Activated CD4-positive, alpha-beta memory T cell treated with anti-CD3 and anti-CD28 coated beads, Interleukin-2, amount 10 ng/mL, durations not matched to agents 7 days and 5 days (primary cell): ENCODE results near the gene NCKAP5. TPM values are rescaled to one million over a fixed set of nuclear protein-coding genes. Genes with fewer than 3 reads are reported as not detected.

Source experiments
- CTCF ChIA-PET: fragments of 350-600 bp; sonication (Branson Sonifier 250); formaldehyde crosslinking; loops from one replicate; lab custom pipeline; 2021; ENCODE audit warnings: antibody characterized with exemption, inconsistent platforms; lab: Charles Lee
- POLR2A ChIA-PET: fragments of 350-600 bp; sonication (Branson Sonifier 250); formaldehyde crosslinking; loops from one replicate; lab custom pipeline; 2021; ENCODE audit warnings: antibody characterized with exemption; lab: Charles Lee
- DNase-seq: peaks from one replicate; pipeline ENCODE4 v3.0.0-alpha.2; 2020
- H3K27ac Mint-ChIP-seq: one replicate; pipeline ENCODE4 v1.8.0; 2021; ENCODE audit warnings: mild to moderate bottlenecking, mixed read lengths
- H3K27me3 Mint-ChIP-seq: one replicate; pipeline ENCODE4 v1.8.0; 2021; ENCODE audit warnings: mixed read lengths
- H3K36me3 Mint-ChIP-seq: one replicate; pipeline ENCODE4 v1.8.0; 2021; ENCODE audit warnings: low read depth, mixed read lengths
- H3K4me1 Mint-ChIP-seq: one replicate; pipeline ENCODE4 v1.8.0; 2021; ENCODE audit warnings: mixed read lengths
- H3K4me3 Mint-ChIP-seq: one replicate; pipeline ENCODE4 v1.8.0; 2021; ENCODE audit warnings: mild to moderate bottlenecking, mixed read lengths
- H3K9me3 Mint-ChIP-seq: one replicate; pipeline ENCODE4 v1.8.0; 2021; ENCODE audit warnings: mixed read lengths
- total RNA-seq, 2 experiments: library from RNA; stranded (reverse); gene quantifications; one replicate each; pipeline ENCODE4 v1.2.3, GENCODE V29; 2021

NCKAP5 gene
- total RNA-seq, 2 experiments from 2014 or later = not detected

DNA sequence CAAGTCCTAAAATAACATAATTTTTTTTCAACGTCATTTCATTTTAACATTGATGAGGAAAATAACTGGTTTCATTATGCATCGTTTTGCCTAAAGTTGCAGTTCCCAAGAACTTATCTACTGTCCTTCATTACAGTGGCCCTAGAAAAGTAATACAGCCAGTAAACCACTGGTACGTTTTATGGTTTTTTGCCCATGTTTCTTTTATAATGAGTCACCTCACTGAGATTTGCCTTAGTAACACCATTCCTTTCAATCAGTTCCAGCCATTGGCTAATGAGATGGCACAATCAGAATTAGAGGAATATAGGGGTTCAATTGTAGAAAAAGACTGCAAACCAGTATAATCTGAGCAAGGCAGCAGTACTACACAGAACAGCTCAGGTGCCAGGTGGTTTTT lies 475.7 kb downstream of the NCKAP5 start:
- ChIA-PET POLR2A (no interaction called here), CTCF (no interaction called here)
- H3K36me3 Mint-ChIP-seq = no peaks in the 10 kb centered on the region
- no peak for DNase-seq
- H3K4me3 Mint-ChIP-seq = no peak overlapping the region
- H3K9me3 Mint-ChIP-seq = peaks cover 2% of the 10 kb centered on the region
- no peaks in the 10 kb centered on the region for H3K4me1 Mint-ChIP-seq
- no peaks in the 10 kb centered on the region for H3K27me3 Mint-ChIP-seq
- H3K27ac Mint-ChIP-seq = no peak overlapping the region

DNA sequence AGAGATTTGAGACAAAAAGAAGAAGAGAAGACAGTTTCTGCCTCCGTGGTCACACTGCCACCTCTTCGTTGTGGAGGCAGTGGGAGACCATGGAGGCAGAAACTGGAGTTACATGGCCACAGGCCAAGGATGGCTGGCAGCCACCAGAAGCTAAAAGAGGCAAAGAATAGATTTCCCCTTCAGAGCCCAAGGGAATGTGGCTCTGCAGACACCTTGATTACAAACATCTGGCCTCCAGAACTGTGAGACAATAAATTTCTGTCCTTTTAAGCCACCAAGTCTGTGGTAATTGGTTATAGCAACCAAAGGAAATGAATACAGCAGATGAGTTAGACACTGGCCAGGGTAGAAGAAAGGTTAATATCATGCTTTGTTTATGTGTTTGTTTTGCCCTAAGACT lies 477.9 kb downstream of the NCKAP5 start:
- DNase-seq = no peak
- H3K9me3 Mint-ChIP-seq = peaks cover 2% of the 10 kb centered on the region
- ChIA-PET CTCF (no interaction called here), POLR2A (no interaction called here)
- no peak overlapping the region for H3K4me3 Mint-ChIP-seq
- H3K27me3 Mint-ChIP-seq = no peaks in the 10 kb centered on the region
- H3K36me3 Mint-ChIP-seq = no peaks in the 10 kb centered on the region
- H3K4me1 Mint-ChIP-seq = no peaks in the 10 kb centered on the region
- H3K27ac Mint-ChIP-seq = no peak overlapping the region

DNA sequence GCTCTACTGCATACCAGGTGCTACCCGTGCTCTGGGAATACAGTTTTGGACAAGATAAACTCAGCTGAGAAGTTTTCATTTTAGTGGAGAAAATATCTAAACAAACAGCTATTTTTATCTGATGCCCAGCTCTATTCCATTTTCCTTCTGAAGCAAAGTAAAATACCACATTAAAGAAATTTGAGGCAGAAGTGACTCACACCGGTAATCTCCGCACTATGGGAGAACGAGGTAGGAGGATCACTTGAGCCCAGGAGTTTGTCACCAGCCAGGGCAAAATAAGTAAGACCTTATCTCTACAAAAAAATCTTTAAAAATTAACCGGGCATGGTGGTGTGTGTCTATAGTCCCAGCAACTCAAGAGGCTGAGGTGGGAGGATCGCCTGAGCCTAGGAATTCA lies 482.1 kb downstream of the NCKAP5 start:
- no peak for DNase-seq
- POLR2A ChIA-PET = no interaction called here
- Mint-ChIP-seq H3K4me3 (no peak overlapping the region), H3K36me3 (no peaks in the 10 kb centered on the region), H3K9me3 (peaks cover 7% of the 10 kb centered on the region), H3K27ac (no peak overlapping the region), H3K27me3 (no peaks in the 10 kb centered on the region), H3K4me1 (no peaks in the 10 kb centered on the region)
- CTCF ChIA-PET = no interaction called here

DNA sequence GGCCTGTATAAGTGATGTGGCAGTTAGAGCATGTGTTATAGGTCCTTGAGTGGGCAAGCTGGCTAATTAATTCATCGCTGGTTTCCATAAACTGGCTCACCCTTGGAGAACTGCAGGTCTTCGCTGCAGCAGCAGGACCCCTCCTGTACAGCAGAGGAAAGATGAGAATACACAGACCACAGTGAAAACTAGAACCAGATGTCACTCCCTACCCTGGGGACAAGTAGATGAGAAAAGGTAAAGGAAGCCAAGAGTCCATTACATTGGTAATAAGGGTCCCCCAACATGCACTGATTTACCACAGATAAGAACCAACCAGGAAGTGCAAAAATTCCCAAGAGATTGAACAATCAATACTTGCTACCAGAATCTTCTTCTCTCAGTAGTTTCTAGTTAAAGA lies 482.6 kb downstream of the NCKAP5 start:
- peaks cover 7% of the 10 kb centered on the region for H3K9me3 Mint-ChIP-seq
- CTCF ChIA-PET = no interaction called here
- no peak overlapping the region for H3K27ac Mint-ChIP-seq
- POLR2A ChIA-PET = no interaction called here
- H3K36me3 Mint-ChIP-seq = no peaks in the 10 kb centered on the region
- H3K4me1 Mint-ChIP-seq = no peaks in the 10 kb centered on the region
- H3K27me3 Mint-ChIP-seq = no peaks in the 10 kb centered on the region
- DNase-seq = no peak
- no peak overlapping the region for H3K4me3 Mint-ChIP-seq

DNA sequence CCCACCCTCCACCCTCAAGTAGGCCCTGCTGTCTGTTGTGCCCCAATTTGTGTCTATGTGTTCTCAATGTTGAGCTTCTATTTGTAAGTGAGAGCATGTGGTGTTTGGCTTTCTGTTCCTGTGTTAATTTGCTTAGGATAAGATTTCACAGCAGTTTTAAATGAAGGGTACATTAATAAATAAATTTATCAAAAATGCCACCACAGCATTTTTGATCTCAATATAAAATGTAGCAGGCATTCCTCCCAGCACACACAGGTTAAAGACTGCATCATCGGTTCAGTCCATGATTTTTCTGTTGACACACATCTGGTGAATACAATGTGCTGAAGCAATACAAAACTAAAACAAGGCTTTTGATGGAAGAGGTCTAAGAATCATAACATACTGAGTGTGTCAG lies 486.2 kb downstream of the NCKAP5 start:
- H3K27me3 Mint-ChIP-seq = no peaks in the 10 kb centered on the region

DNA sequence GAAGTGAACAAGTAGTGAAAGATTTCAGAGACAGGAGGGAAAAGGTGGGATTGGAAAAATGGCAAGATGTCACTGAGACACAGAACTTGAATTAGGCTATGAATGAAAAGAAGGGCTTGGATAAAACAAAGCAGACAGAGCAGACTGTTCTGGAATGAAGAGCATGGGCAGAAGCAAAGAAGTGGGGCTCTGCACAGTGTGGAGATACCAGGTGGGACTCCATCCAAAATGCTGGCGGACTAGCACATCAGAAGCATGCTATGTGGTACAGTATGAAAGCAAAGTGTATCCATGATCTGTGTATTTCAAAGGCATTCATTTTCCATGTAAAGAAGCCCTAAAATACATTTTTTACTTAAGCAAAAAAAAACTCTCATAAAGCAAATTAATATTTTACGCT lies 487.4 kb downstream of the NCKAP5 start:
- Mint-ChIP-seq H3K36me3 (no peaks in the 10 kb centered on the region), H3K27ac (no peak overlapping the region)
- CTCF ChIA-PET = no interaction called here

More for the DNA sequence above, 486.2 kb downstream of the NCKAP5 start:
- H3K4me3 Mint-ChIP-seq = no peak overlapping the region
- H3K36me3 Mint-ChIP-seq = no peaks in the 10 kb centered on the region
- peaks cover 8% of the 10 kb centered on the region for H3K9me3 Mint-ChIP-seq
- CTCF ChIA-PET = no interaction called here
- H3K27ac Mint-ChIP-seq = no peak overlapping the region
- DNase-seq = no peak
- POLR2A ChIA-PET = no interaction called here
- H3K4me1 Mint-ChIP-seq = no peaks in the 10 kb centered on the region

DNA sequence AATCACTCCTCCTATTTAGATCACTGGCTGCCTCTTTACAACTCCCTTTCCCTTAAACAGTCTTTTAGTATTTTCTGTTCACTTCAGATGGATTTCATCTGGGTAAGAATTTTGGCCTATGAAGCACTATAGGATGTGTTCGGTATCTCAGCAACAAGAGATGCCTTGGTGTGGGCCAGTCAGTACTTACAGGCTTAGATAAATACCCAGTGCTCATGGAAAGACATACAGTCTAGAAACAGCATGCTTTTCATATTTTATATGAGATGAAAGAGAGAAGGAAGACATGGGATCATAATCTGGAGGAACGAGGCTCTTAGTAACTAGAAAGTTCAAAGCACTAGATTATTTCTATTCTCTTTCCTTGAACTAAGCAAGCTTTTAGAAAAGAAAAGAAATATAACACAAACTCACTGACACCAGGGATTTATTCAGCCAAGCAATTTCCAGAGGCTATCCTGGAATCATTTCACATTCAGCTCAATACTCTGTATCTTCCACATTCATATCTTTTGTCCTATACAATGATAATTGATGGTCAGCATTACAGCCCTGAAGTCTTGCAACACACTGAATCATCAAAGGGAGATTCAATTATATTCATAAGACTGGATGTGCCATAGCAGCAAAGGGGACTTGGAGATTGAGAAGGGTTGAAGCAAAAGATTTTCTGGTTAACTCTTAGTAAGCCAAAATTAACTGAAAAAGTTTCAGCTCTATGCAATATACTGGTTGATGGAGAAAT lies 489.4 kb downstream of the NCKAP5 start:
- no peak for DNase-seq
- no peak overlapping the region for H3K4me3 Mint-ChIP-seq
- no peaks in the 10 kb centered on the region for H3K4me1 Mint-ChIP-seq
- no peak overlapping the region for H3K27ac Mint-ChIP-seq
- ChIA-PET POLR2A (no interaction called here), CTCF (no interaction called here)
- no peaks in the 10 kb centered on the region for H3K27me3 Mint-ChIP-seq
- peaks cover 6% of the 10 kb centered on the region for H3K9me3 Mint-ChIP-seq
- no peaks in the 10 kb centered on the region for H3K36me3 Mint-ChIP-seq

More for the DNA sequence above, 487.4 kb downstream of the NCKAP5 start:
- Mint-ChIP-seq H3K4me3 (no peak overlapping the region), H3K27me3 (no peaks in the 10 kb centered on the region), H3K9me3 (peaks cover 8% of the 10 kb centered on the region), H3K4me1 (no peaks in the 10 kb centered on the region)
- POLR2A ChIA-PET = no interaction called here
- no peak for DNase-seq

DNA sequence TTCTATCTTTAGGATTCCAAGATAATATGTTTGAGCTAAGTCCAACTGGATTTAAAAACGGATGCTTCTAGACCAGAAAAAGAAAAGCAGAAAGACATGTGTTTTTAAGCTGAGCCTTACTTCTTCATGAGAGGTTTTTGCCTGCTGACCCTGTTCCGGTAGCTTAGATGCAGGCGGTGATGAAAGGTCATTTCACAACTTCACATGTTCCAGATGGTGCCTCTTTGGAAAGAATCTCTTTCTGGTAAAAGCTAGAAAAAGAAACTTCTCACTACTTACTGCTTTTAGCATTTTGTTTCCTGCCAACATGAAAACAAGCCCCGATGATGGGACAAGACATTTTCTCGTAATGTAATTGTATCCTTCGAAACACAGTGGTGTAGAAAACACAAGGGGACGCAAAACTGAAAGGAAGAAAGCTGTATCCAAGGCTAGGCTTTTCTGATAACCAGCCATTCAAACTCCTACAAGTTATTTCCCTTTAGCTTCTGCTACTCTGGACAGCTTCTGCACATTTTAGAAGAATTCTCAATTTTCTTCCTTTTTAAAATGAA lies 490.9 kb downstream of the NCKAP5 start:
- Mint-ChIP-seq H3K36me3 (no peaks in the 10 kb centered on the region), H3K9me3 (peaks cover 3% of the 10 kb centered on the region), H3K4me3 (no peak overlapping the region), H3K27ac (no peak overlapping the region), H3K27me3 (no peaks in the 10 kb centered on the region), H3K4me1 (no peaks in the 10 kb centered on the region)
- ChIA-PET CTCF (no interaction called here), POLR2A (no interaction called here)
- DNase-seq = no peak

DNA sequence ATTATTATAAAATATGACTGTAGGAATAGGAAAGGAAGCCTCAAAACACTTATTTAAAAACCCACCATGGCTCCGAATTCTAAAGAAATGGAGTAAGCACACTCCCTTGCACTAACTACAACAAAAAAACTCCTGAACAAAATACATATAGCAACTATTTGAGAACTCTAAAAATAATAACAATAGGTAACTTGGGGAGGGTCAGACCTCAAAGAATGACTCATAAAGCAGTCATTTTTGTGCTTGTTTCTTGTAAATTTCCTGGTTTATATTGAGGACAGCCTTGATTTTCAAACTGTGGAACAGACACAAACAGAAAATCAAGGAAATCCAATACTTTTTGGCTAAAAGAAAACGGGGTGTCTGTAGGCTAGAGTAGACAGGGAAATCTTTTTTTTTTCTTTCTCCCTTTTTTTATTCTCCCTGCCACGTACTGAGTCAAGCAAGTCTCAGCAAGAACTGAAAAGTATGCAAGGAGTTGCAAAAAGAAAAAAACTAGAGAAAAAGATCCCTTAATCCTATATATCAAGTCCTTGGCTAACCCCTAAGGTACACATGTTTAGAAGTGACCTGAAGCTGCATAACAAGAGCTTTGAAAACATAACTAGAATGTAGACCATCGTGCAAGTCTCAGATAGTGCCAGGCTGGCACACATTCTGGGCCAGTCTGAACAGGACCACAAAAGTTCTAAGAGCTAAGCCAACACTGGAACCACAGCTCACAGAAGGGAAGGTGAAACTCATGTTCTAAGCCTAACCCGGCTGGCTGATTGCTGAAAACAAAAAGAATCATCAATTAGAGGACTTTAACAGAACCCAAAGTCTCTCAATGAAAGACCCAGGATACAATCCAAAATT lies 495.2 kb downstream of the NCKAP5 start:
- Mint-ChIP-seq H3K36me3 (no peaks in the 10 kb centered on the region), H3K9me3 (peaks cover 3% of the 10 kb centered on the region), H3K4me3 (no peak overlapping the region), H3K27me3 (no peaks in the 10 kb centered on the region), H3K27ac (no peak overlapping the region), H3K4me1 (no peaks in the 10 kb centered on the region)
- CTCF ChIA-PET = no interaction called here
- POLR2A ChIA-PET = no interaction called here
- no peak for DNase-seq

DNA sequence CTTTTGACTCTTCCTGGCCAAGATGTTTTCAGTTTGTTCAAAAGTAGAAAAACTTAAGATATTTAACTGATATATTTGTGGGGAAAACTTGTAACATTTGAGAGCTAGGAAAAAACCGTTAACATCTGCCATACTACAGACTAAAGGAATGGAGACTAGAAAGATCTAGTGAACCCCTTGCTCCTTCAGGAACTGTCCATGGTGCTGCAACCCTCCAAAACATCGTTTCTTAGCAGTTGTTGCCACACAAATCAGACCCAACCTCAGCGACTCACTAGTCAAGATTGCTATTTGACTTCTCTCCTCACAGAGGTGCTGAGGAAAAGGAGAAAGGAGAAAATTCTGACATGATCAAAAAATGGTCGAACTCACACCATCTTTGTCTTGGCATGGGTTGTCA lies 504.5 kb downstream of the NCKAP5 start:
- Mint-ChIP-seq H3K36me3 (no peaks in the 10 kb centered on the region), H3K27ac (no peak overlapping the region), H3K9me3 (peaks cover 5% of the 10 kb centered on the region), H3K4me1 (no peaks in the 10 kb centered on the region), H3K4me3 (no peak overlapping the region), H3K27me3 (no peaks in the 10 kb centered on the region)
- ChIA-PET CTCF (no interaction called here), POLR2A (no interaction called here)
- no peak for DNase-seq

DNA sequence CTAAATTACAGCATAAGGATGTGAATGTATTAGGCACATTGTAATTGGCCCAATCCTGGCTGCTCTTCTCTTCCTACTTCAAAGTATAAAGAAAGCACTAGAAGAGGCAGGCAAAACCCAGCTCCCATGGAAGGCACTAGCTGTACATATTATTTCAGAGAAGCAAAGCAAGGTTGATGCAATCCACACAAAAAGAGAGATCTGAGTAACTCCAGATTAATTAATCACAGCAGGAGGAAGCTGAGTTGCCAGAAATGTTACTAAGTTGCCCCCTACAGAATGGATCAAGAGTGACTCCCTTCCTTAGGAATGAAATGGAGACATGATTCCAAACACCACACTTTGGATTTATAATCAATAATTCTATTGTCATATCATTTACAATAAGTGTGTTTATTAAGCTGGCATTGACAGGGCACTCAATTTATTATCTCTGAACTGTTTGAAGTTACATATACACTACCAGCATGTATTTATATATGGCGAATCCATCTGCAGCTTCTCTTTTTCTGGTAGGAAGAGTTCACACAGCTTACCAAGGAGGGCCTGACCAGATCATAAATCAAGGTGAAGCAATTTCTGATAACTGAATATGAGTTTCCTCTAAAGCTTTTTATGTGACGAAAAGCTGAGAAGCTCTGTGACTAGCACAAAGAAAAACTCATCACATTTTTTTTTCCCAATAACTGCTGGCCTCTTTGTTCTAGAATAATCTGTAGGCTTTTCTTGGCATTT lies 505.2 kb downstream of the NCKAP5 start:
- DNase-seq = no peak
- H3K9me3 Mint-ChIP-seq = peaks cover 5% of the 10 kb centered on the region
- ChIA-PET CTCF (no interaction called here), POLR2A (no interaction called here)
- H3K36me3 Mint-ChIP-seq = no peaks in the 10 kb centered on the region
- H3K27me3 Mint-ChIP-seq = no peaks in the 10 kb centered on the region
- no peak overlapping the region for H3K27ac Mint-ChIP-seq
- H3K4me1 Mint-ChIP-seq = no peaks in the 10 kb centered on the region
- no peak overlapping the region for H3K4me3 Mint-ChIP-seq

DNA sequence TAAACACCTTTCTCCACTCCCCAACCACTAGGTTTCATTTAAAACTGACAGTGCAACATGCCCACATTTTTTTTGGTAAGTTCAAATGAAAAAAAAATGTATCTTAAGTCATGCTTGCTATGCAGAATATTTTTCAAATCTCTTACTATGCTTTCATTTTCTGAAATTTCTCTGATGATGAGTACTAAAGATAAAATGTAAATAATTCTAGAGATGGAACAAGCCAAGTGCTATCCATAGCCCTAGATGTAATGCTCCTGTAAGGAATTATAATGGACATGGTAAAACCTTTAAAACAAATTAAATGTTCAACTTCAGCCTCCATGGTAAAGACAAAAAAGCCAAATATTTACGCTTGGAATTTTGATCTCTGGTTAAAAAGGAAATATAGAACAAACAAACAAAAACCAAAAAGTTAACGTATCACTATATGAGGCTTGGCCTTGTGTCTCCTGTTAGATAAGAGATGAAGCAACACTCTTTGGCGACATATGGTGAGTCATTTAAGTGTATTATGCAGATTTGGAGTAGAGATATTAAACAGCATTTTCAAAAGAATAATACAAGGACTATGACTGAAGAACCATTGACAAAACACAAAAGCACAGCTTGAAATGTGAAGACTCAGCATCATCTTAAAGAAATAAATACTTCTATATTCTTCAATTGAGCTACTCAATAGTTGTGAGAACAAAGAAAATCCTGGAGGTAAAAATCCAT lies 506.2 kb downstream of the NCKAP5 start:
- Mint-ChIP-seq H3K9me3 (peaks cover 5% of the 10 kb centered on the region), H3K4me3 (no peak overlapping the region), H3K27ac (no peak overlapping the region), H3K36me3 (no peaks in the 10 kb centered on the region), H3K27me3 (no peaks in the 10 kb centered on the region), H3K4me1 (no peaks in the 10 kb centered on the region)
- CTCF ChIA-PET = no interaction called here
- POLR2A ChIA-PET = no interaction called here
- DNase-seq = no peak
